Ramos (cell line): Measurements from ENCODE around the gene CACNA1I.

Experiments
- in situ Hi-C: fragments of 300-500 bp; cut with MboI; formaldehyde crosslinking; loops from one replicate; pipeline ENCODE4 v1.14.3; 2022; ENCODE audit warnings: low sequenced_read_pairs; ENCODE audit not compliant: unreplicated experiment

The CACNA1I gene

GRCh38 chr22:39641660-39642310 lies 71.2 kb downstream of the CACNA1I start:
- in situ Hi-C loops, result no loop called here

GRCh38 chr22:39643311-39644083 lies 72.9 kb downstream of the CACNA1I start:
- in situ Hi-C loops, result no loop called here

- in situ Hi-C loops, result no loop called here
Measured at GRCh38 chr22:39645532-39645931, 75.0 kb downstream of the CACNA1I start.

DNA sequence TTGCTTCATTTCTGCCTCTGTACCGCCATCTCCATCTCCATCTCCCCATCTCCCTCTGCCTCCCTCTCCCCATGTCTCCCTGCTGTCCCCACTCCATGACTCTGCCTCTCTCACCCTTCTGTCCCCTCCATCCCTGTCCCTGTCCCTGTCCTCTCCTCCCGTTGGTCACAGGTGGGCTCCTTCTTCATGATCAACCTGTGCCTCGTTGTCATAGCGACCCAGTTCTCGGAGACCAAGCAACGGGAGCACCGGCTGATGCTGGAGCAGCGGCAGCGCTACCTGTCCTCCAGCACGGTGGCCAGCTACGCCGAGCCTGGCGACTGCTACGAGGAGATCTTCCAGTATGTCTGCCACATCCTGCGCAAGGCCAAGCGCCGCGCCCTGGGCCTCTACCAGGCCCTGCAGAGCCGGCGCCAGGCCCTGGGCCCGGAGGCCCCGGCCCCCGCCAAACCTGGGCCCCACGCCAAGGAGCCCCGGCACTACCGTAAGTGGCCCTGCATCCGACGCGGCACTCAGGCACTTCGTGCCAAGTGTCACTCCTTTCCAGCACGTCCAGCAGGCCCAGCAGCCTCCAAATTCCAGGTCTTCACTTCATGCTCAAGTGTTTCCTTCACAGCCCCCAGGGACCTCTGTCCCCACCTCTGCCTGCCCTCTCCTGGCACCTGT lies 76.0 kb downstream of the CACNA1I start:
- in situ Hi-C loops, result no loop called here

GRCh38 chr22:39647836-39648629 lies 77.5 kb downstream of the CACNA1I start:
- in situ Hi-C loops, result no loop called here

DNA sequence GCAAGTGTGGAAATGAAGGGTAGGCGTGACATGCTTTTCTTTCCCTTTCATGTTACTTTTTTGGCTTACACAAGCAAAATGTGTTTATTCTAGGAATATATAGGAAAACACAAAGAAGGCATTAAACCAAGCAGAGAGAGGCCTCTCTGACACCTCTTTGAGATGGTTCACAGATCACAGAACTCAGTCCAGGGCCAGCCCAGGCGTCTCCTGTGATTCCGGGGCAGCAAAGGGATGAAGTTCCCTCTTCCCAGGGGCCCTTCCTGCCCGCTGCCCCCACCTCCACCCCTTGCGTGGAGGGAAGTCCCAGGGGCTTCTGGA lies 78.0 kb downstream of the CACNA1I start:
- in situ Hi-C loops, result no loop called here

DNA sequence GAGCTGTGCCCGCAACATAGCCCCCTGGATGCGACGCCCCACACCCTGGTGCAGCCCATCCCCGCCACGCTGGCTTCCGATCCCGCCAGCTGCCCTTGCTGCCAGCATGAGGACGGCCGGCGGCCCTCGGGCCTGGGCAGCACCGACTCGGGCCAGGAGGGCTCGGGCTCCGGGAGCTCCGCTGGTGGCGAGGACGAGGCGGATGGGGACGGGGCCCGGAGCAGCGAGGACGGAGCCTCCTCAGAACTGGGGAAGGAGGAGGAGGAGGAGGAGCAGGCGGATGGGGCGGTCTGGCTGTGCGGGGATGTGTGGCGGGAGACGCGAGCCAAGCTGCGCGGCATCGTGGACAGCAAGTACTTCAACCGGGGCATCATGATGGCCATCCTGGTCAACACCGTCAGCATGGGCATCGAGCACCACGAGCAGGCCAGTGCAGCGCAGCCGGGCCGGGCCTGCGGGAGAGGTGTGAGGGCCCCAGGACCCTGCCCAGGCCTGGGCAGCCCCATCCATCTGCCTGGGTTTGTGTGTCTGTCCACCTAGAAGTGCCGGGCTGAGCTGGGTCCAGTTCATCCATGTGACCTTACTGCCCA lies 79.0 kb downstream of the CACNA1I start:
- in situ Hi-C loops, result no loop called here

GRCh38 chr22:39651053-39651996 lies 80.8 kb downstream of the CACNA1I start:
- in situ Hi-C loops, result no loop called here

GRCh38 chr22:39652990-39653786 lies 82.6 kb downstream of the CACNA1I start:
- in situ Hi-C loops, result no loop called here

DNA sequence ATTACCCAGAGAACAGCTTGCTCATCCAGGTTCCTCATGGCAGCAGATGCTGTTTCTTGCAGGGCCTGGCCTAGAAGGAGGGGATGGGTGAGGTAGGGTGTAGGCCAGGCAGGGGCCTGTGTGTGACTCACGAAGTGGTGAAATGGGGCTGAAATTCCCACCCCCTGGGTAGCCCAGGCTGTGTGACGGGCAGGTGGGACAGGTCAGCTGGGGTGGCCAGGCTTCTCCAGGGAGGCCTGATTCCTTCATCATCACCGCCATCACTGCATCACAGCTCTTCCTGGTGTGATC lies 83.2 kb downstream of the CACNA1I start:
- in situ Hi-C loops, result no loop called here

DNA sequence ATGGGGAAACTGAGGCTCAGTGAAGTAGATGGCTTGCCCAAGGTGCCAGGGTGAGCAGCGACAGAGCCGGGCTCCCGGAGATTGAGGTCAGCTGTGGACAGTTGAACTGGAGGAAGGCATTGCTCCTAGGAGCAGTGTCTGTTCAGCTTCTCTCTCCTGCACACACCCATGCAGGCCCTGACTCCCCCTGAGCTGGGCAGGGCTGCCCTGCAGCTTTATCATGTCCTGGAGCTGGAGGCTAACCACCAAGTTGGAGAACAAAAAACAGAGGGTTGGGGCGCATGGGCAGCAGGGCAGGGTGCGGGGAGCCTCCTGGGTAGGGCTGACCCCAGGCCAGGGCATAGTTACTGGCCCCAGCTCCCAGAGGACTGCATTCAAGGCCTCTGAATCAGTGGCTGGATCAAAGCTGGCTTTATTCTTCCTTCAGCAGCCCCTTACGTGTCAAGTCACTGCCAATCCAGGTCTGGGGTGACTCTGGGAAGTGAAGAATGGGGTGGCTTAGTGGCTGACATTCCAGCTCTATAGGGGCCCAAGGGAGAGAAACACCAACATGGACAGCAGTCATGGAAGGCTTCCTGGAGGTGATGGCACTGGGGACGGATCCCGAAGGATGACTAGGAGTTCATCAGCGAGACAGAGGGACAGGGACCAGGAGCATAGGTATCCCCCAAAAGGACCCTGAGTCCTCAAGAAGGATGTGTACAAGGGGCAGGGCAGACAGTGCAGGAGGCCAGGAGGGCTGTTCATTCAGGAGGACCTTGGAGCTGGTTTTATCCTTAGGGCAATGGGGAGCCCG lies 83.8 kb downstream of the CACNA1I start:
- in situ Hi-C loops, result no loop called here

DNA sequence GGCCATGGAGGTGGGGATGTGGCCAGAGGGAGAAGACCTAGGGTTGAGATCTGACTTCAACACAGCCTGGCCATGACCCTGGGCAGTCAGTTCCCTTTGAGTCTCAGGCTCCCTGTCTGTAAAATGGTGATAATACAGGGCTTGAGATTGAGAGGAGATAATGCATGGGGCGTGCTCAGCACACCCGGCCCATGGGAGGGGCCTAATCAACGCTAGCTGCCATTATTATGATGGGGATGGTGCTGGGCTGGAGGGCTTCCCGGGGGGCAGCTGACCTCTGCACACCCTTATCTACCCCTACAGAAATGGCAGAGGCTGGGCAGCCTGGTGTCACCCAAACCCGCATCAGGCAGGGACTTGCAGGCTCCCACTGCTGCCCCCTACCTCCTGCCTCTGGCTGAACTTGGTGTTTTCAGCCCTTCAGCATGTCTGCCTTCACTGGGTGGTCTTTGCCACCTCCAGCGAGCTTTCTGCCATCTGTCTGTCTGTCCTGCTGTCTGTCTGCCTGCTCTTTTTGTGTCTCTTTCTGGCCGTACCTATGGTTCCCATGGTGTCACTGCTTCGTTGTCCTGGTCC lies 84.5 kb downstream of the CACNA1I start:
- in situ Hi-C loops, result no loop called here

DNA sequence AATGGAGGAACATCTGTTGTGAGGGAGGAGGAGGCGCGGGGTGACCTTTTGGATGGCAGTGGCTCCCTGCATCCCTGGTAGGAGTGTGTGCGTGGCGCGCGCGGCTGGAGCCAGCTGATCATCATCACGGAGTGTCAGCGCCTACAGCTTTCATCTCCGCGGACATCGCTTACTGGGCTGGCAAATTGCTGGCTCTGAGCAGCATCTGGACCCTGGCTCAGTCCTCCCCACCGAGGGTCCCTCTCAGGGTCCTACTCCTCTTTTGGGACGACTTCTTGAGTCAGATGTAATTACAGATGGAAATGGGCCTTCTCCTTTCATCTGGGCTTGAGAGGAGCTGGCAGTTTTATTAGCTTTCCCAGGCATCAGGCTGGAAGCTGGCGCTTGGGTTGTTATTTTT lies 85.3 kb downstream of the CACNA1I start:
- in situ Hi-C loops, result no loop called here

- in situ Hi-C loops, result no loop called here
Measured at GRCh38 chr22:39656495-39657490, 86.2 kb downstream of the CACNA1I start.

- in situ Hi-C loops, result no loop called here
Measured at GRCh38 chr22:39658367-39658766, 87.8 kb downstream of the CACNA1I start.

GRCh38 chr22:39658806-39659463 lies 88.4 kb downstream of the CACNA1I start:
- in situ Hi-C loops, result no loop called here
